Measurements from ENCODE around the gene ARMC5.
"Not testable (repeated sequence)": the region's sequence is repeated elsewhere in the genome, so short reads cannot be mapped to it uniquely, and the experiment has no call there.

ARMC5 gene

DNA sequence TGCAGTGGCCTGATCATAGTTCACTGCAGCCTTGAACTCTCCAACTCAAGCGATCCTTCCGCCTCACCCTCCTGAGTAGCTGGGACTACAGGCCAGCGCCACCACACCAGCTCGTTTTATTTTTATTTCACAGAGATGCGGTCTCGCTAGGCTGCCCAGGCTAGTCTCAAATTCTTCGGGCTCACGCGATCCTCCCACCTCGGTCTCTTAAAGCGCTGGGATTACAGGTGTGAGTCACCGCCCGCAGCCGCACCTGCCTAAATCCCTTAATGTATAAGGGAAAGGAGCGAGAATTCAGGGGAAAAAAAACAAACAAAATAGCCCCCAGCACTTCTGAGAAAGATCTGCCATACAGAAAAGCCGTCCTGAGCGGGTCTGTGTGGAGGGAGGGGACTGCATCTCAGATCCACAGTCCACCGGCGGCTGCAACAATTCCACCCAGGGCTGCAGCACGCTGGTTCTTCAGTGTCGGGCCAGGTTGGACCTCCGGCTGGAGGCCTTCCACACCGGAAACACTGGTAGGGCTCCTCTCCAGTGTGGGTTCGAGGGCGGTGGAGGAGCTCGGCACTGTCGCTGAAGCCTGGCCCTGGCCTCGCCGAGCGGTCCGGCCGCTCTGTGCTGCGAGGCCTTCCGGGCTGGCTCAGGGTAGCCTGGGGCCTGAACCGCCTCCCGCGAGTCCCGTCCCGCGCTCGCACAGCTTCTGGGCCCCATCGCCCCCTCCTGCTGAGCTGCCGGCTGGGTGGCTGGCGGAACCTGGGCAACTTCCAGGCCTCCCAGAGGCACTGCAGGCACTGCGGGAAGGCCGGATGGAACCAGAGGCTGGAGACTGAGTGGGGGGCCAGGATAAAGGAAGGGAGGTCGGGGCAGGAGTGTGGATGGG lies 23.7 kb upstream of the ARMC5 start:
- no peak for DNase-seq

GRCh38 chr16:31436221-31437045 lies 22.9 kb upstream of the ARMC5 start:
- no peak for DNase-seq

- no peak for DNase-seq
These were observed 20.9 kb upstream of the ARMC5 start for GRCh38 chr16:31438414-31438813.

GRCh38 chr16:31439023-31439422 lies 20.3 kb upstream of the ARMC5 start:
- DNase-seq = not testable (repeated sequence)

DNA sequence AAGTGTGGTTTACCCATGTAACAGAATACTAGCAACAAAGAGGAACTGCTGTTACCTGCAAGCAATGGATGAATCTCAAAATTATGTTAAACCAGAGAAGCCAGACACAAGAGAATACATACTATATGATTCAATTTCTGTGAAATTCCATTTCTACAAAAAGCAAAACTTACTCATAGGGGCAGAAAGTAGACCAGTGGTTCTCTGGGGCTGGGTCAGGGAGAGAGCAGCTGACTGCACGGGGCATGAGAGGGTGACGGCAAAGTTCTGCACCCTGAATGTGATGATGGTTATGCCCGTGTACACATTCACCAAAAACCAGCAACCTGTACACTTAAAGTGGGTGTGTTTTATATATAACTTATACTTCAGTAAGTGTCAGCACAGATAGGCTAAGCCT lies 19.8 kb upstream of the ARMC5 start:
- DNase-seq = no peak

- DNase-seq = no peak
These were observed 18.7 kb upstream of the ARMC5 start for GRCh38 chr16:31440516-31441184.

- no peak for DNase-seq
These were observed 17.3 kb upstream of the ARMC5 start for GRCh38 chr16:31441956-31442355.

- not testable (repeated sequence) for DNase-seq
These were observed 13.4 kb upstream of the ARMC5 start for GRCh38 chr16:31445931-31446330.

GRCh38 chr16:31451201-31451600 lies 8.1 kb upstream of the ARMC5 start:
- DNase-seq = no peak

- peak; percentile 52 for DNase-seq
These were observed 7.5 kb upstream of the ARMC5 start for GRCh38 chr16:31451681-31452351.

DNA sequence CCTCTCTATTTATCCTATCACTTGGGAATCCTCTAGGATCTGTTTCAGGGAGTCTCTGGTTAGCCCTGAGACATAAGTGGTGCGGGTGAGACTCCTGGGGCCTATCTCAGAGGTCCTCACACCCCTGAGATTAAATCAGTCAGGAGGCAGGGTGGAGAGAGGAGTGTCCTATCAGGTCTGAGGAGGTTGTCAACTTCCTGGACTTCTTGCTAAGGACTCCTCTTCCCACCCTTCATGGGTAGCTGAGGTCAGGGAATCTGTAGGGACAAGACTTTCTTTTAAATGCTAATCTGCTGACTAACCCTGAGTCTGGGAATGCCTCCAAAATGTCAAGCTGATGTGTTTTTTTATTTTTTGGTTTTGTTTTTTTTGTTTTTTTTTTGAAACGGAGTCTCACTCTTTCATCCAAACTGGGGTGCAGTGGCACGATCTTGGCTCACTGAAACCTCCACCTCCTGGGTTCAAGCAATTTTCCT lies 6.6 kb upstream of the ARMC5 start:
- DNase-seq = no peak

DNA sequence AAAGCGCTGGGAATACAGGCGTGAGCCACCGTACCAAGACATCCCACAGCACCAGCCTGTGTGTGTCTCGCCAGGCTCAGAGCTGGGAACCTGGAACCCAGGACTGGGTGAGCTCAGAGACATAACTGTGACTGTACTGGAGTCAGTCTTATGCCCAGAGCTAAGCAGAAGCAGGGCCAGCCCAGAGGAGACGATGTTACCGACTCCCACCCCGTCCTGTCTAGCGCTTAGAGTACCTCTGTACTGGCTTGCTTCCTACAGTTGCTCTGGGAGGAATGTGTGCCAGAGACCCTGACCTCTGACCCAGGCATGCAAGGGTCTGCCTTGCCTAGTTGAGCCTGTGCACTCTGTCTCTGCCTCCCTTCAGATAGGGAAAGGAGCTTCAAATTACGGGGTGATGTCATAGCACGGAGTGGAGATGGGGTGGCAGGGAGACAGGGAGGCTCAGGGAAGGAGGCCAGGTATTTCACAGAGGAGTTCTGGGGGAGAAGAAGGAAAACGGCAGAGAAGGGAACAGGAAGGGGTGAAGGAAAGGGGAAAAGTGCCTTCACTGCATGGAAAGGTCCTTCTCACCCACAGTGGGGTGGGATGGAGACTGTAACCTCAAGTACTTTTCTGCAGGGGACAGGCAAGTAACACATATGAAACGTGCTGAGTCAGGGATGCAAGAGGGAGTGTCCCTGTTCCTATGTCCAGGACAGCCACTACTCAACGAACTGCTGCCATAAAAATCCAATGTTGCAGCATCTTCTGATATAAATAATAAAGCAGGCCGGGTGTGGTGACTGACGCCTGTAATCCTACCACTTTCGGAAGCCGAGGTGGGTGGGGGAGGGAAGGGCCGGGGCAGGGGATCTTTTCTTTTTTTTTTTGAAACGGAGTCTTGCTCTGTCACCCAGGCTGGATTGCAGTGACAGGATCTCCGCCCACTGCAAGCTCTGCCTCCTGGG lies 5.8 kb upstream of the ARMC5 start:
- no peak for DNase-seq

DNA sequence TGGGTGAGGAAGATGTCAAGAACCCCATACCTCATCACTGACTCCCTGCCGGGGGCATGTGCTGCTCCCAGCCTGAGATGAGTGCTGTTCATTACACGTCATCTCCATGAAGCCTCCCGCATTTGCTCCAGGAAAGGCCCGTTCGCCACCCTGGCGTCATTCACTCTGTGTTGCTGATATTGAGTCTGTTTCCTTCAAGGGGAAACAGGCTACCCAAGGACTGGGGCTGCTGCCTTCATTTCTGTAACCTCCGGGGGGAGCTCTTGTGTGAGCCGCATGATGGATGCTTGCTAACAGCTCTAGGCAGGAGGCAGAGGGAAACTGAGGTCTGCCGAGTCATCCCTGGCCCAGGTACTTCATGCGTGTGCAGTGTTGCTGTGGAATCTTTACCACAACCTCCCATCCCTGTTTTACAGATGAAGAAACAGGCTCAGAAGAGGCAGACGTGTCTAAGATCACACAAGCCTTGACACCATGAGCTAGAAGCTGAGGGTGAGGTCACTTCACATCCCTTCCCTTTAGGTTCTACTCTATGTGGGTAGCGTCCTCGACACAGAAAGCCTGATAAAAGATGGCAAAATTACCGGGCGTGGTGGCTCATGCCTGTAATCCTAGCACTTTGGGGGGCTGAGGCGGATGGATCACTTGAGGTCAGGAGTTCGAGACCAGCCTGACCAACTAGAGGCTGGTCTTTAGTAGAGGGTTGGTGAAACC lies 3.5 kb upstream of the ARMC5 start:
- DNase-seq = no peak

- no peak for DNase-seq
These were observed 2.3 kb upstream of the ARMC5 start for GRCh38 chr16:31456988-31457360.

DNA sequence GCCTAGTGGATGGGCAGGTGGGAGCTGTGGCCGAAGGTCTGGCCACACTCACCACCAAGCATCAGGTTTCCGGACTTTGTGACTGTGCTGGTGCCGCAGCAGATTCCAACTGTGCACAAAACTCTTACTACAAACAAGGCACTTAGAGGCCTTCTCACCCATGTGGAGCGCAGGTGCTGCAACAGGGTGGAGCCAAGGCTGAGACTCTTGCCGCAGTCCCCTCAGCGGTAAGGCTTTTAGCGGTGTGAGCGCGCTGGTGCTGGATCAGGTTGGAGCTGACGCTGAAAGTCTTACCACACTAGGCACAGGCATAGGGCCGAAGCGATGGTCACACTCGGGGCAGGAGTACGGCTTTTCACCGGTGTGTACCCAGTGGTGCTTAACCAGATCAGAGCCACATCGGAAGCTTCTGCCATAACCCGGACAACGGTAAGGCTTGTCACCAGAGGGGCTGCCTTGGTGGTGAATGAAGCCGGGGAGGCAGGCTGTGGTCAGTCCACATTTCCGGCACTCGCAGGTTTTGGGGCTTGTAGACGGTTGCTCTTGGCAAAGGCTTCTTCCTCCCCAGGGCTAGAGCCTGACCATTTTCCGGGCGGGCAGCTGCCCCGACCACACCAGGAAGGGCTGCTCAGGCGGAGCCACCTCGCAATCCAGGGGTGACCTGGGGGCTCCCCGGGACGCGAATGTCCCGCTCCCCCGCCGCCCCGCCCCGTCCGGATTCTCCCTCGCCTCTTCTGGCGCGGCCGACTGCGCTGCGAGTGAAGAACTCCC lies 1.0 kb upstream of the ARMC5 start:
- peak; percentile 51 for DNase-seq

- peak; percentile 100 for DNase-seq
These were observed 633 bp downstream of the ARMC5 start for GRCh38 chr16:31459687-31460581.

DNA sequence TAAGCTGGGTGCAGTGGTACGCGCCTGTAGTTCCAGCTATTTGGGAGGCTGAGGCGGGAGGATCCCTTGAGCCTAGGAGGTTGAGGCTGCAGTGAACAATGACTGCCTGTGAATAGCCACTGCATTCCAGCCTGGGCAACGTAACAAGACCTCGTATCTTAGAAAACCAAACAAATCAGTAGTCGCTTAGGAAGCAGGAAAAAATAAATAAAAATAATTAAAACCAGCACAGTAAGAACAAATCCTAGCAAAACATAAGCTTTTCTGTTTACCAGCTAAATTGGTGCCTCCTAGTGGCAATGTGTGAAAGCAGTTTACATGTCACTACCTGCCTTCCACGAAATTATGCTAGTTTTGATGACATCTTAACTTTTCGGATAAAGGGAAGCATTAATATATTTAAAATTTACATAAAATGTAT lies 1.3 kb downstream of the ARMC5 start:
- DNase-seq = no peak

GRCh38 chr16:31461201-31461920 lies 2.1 kb downstream of the ARMC5 start:
- DNase-seq = no peak
